ENCODE results near the gene FYB1.
A peak's percentile ranks its signal among the peaks of the same experiment; 100 is the strongest.

The FYB1 gene

DNA sequence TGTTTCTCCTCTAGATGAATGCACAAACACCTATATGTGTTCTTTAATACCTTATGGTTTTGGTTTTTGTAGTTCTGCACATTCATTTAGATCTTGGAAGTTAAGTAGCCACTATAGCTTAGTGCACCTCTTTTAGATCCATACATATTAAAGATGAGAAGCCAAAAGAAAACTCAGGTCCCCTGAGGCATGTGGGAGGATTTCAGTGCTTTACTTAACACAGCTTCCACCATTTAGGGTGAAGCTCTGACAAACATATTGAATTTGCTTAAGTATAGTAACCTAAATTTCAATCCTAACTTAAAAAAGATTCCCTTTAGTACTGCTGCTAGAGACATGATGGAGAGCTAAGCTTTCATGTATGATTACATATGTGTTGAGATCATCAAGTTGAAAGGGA, 119.5 kb downstream of the FYB1 start:
- H2AFZ ChIP-seq (ENCODE audit: low read depth, low read length) = no peak overlapping the region
- H3K4ac ChIP-seq (ENCODE audit: low read depth in 1 of 2, low read length in 2 of 2) = no peak overlapping the region
- no peak overlapping the region for H3K4me3 ChIP-seq (ENCODE audit: insufficient read depth in 1 of 2, low read depth in 1 of 2, low read length in 2 of 2)
- no peak overlapping the region for H4K8ac ChIP-seq (ENCODE audit: low read length)
- H4K91ac ChIP-seq (ENCODE audit: low read length) = no peak overlapping the region
- H3K4me1 ChIP-seq (ENCODE audit: control insufficient read depth, insufficient read depth, low read depth, low read length) = peaks cover 8% of the 10 kb centered on the region
- H2AK5ac ChIP-seq (ENCODE audit: low read length, severe bottlenecking) = no peak overlapping the region
- H3K18ac ChIP-seq (ENCODE audit: low read depth in 1 of 2, low read length in 2 of 2) = no peak overlapping the region
- H3K23ac ChIP-seq (ENCODE audit: low read length in 2 of 2) = no peak overlapping the region
- no peak overlapping the region for H3K4me2 ChIP-seq (ENCODE audit: low read length, poor library complexity, severe bottlenecking)
- no peaks in the 10 kb centered on the region for H3K9me3 ChIP-seq (ENCODE audit: control insufficient read depth, low read length)
- H2BK15ac ChIP-seq (ENCODE audit: low read depth, poor library complexity, severe bottlenecking) = no peak overlapping the region
- no peak overlapping the region for H3K9ac ChIP-seq (ENCODE audit: low read length)
- H2BK5ac ChIP-seq (ENCODE audit: low read depth, low read length, poor library complexity, severe bottlenecking) = no peak overlapping the region
- H3K79me1 ChIP-seq (replicated peaks; ENCODE audit: low read length, poor library complexity, severe bottlenecking) = no peaks in the 10 kb centered on the region
- H3K14ac ChIP-seq (ENCODE audit: low read length in 2 of 2) = no peak overlapping the region
- DNase-seq = no peak
- no peaks in the 10 kb centered on the region for H3K36me3 ChIP-seq (ENCODE audit: control insufficient read depth in 1 of 2, insufficient read depth in 2 of 2, low read depth in 1 of 2, low read length in 2 of 2)
- no peak overlapping the region for H3K27ac ChIP-seq (ENCODE audit: low read length, poor library complexity, severe bottlenecking)
- no peak overlapping the region for H2BK12ac ChIP-seq (ENCODE audit: low read length in 2 of 2)
- no peaks in the 10 kb centered on the region for H3K27me3 ChIP-seq (ENCODE audit: control insufficient read depth in 1 of 2, insufficient read depth in 1 of 2, low read length in 2 of 2)
- no peak overlapping the region for H2BK120ac ChIP-seq (ENCODE audit: low read depth, low read length)

DNA sequence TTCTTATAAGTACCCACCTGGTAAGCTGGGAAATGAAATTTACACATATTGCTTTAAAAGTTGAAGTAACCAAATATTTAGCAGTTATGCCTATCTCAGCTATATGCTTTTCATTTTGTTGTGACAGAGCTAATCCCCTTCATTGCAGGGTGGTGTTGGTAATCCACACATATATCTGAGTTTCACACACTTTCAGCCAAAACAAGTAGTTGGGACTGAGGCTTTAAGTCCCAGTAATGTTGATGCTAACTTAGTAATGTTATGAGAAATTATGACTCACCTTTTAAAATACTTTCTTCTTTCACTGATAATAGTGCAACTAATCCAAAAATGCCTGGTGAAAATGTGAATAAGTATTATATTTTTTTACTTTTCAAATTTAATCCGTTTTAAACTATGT, 126.0 kb downstream of the FYB1 start:
- no peak overlapping the region for H3K4ac ChIP-seq (ENCODE audit: low read depth in 1 of 2, low read length in 2 of 2)
- no peaks in the 10 kb centered on the region for H3K27me3 ChIP-seq (ENCODE audit: control insufficient read depth in 1 of 2, insufficient read depth in 1 of 2, low read length in 2 of 2)
- no peaks in the 10 kb centered on the region for H3K36me3 ChIP-seq (ENCODE audit: control insufficient read depth in 1 of 2, insufficient read depth in 2 of 2, low read depth in 1 of 2, low read length in 2 of 2)
- H2BK12ac ChIP-seq (ENCODE audit: low read length in 2 of 2) = no peak overlapping the region
- peak overlapping the region; percentile 75 for H3K27ac ChIP-seq (ENCODE audit: low read length, poor library complexity, severe bottlenecking)
- H3K79me1 ChIP-seq (replicated peaks; ENCODE audit: low read length, poor library complexity, severe bottlenecking) = no peaks in the 10 kb centered on the region
- no peak overlapping the region for H2AK5ac ChIP-seq (ENCODE audit: low read length, severe bottlenecking)
- no peak overlapping the region for H3K9ac ChIP-seq (ENCODE audit: low read length)
- no peak overlapping the region for H2AFZ ChIP-seq (ENCODE audit: low read depth, low read length)
- no peak overlapping the region for H3K18ac ChIP-seq (ENCODE audit: low read depth in 1 of 2, low read length in 2 of 2)
- no peak overlapping the region for H4K8ac ChIP-seq (ENCODE audit: low read length)
- no peak overlapping the region for H2BK5ac ChIP-seq (ENCODE audit: low read depth, low read length, poor library complexity, severe bottlenecking)
- H4K91ac ChIP-seq (ENCODE audit: low read length) = no peak overlapping the region
- H3K4me1 ChIP-seq (ENCODE audit: control insufficient read depth, insufficient read depth, low read depth, low read length) = no peaks in the 10 kb centered on the region
- no peak overlapping the region for H3K23ac ChIP-seq (ENCODE audit: low read length in 2 of 2)
- H2BK120ac ChIP-seq (ENCODE audit: low read depth, low read length) = no peak overlapping the region
- H3K14ac ChIP-seq (ENCODE audit: low read length in 2 of 2) = no peak overlapping the region
- peak; percentile 37 for DNase-seq
- no peak overlapping the region for H2BK15ac ChIP-seq (ENCODE audit: low read depth, poor library complexity, severe bottlenecking)
- no CpG with 5 or more reads among the region's 1 CpG for WGBS
- no peak overlapping the region for H3K4me3 ChIP-seq (ENCODE audit: insufficient read depth in 1 of 2, low read depth in 1 of 2, low read length in 2 of 2)
- H3K9me3 ChIP-seq (ENCODE audit: control insufficient read depth, low read length) = peaks cover 8% of the 10 kb centered on the region
- H3K4me2 ChIP-seq (ENCODE audit: low read length, poor library complexity, severe bottlenecking) = no peak overlapping the region

DNA sequence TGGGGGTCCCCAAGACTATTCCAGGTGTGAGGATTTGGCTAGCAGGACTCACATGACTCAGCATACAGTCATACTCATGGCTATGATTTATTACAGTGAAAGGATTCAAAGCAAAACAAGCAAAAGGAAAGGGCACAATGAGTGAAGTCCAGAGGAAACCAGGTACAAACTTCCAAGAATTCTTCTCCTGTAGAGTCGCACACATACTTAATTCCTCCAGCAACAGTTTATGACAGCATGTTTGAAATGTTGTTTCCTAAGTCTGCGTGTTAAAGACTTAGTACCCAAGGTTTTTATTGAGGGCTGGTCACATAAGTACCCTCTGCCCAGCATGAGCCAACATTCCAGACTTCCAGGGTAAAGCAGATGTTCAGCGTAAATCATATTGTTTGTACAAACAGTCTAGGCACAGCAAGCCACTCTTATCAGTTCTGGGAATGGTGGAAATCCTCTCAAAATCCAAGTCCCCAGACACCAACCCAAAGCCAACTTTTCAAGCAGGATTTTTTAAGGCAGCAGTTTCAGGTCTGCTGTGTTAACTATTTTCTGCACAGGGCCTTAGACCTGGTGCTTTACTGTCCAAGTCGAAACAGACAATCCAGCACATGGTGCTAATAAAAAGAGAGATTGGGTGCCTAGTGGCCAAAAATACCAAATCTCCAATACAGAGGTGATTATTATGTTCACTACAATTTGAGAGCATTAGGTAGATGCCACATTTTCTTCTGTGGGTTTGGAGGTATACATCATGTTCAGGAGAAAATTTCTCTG, 126.6 kb downstream of the FYB1 start:
- H3K27ac ChIP-seq (ENCODE audit: low read length, poor library complexity, severe bottlenecking) = peak overlapping the region; percentile 75
- no peak overlapping the region for H2BK5ac ChIP-seq (ENCODE audit: low read depth, low read length, poor library complexity, severe bottlenecking)
- H3K14ac ChIP-seq (ENCODE audit: low read length in 2 of 2) = no peak overlapping the region
- no peak overlapping the region for H3K9ac ChIP-seq (ENCODE audit: low read length)
- H2AFZ ChIP-seq (ENCODE audit: low read depth, low read length) = no peak overlapping the region
- H2BK12ac ChIP-seq (ENCODE audit: low read length in 2 of 2) = peak overlapping the region in 1 of 2 experiments; percentile 66
- H4K91ac ChIP-seq (ENCODE audit: low read length) = no peak overlapping the region
- H2BK15ac ChIP-seq (ENCODE audit: low read depth, poor library complexity, severe bottlenecking) = peak overlapping the region; percentile 80
- H3K4me1 ChIP-seq (ENCODE audit: control insufficient read depth, insufficient read depth, low read depth, low read length) = no peaks in the 10 kb centered on the region
- peak overlapping the region in 1 of 2 experiments; percentile 86 for H3K18ac ChIP-seq (ENCODE audit: low read depth in 1 of 2, low read length in 2 of 2)
- no peak overlapping the region for H3K23ac ChIP-seq (ENCODE audit: low read length in 2 of 2)
- peak overlapping the region; percentile 17 to 35 for H3K4ac ChIP-seq (ENCODE audit: low read depth in 1 of 2, low read length in 2 of 2)
- peak; percentile 67 for DNase-seq
- WGBS = 25% methylated on average over 3 of the region's 4 CpGs
- H3K36me3 ChIP-seq (ENCODE audit: control insufficient read depth in 1 of 2, insufficient read depth in 2 of 2, low read depth in 1 of 2, low read length in 2 of 2) = no peaks in the 10 kb centered on the region
- H4K8ac ChIP-seq (ENCODE audit: low read length) = peak overlapping the region; percentile 41
- H3K79me1 ChIP-seq (replicated peaks; ENCODE audit: low read length, poor library complexity, severe bottlenecking) = no peaks in the 10 kb centered on the region
- H2AK5ac ChIP-seq (ENCODE audit: low read length, severe bottlenecking) = peak overlapping the region; percentile 2
- no peak overlapping the region for H3K4me2 ChIP-seq (ENCODE audit: low read length, poor library complexity, severe bottlenecking)
- H2BK120ac ChIP-seq (ENCODE audit: low read depth, low read length) = peak overlapping the region; percentile 27
- peaks cover 8% of the 10 kb centered on the region for H3K9me3 ChIP-seq (ENCODE audit: control insufficient read depth, low read length)
- H3K27me3 ChIP-seq (ENCODE audit: control insufficient read depth in 1 of 2, insufficient read depth in 1 of 2, low read length in 2 of 2) = no peaks in the 10 kb centered on the region
- H3K4me3 ChIP-seq (ENCODE audit: insufficient read depth in 1 of 2, low read depth in 1 of 2, low read length in 2 of 2) = no peak overlapping the region

DNA sequence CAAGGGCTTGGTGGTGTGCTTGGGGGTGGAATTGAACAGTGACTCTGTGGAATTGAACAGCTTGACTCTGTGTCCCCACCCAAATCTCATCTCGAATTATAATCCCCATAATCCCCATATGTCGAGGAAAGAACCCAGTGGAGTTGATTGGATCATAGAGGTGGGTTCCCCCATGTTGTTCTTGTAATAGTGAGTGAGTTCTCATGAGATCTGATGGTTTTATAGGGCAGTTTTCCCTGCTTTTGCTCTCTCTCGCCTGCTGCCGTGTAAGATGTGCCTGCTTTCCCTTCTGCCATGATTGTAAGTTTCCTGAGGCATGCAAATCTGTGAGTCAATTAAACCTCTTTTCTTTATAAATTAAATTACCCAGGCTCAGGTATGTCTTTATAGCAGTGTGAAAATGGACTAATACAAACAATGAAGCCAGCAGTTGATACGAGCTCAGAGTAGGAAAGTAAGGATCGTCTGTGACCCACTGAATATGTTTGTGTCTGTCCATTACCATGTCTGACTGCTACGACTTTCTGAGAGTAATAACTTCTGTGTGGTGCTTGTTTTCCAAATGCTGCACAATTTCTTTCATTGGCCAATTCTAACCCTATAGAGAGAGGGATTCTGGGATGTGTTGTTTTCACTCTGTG, 127.3 kb downstream of the FYB1 start:
- no peak overlapping the region for H3K23ac ChIP-seq (ENCODE audit: low read length in 2 of 2)
- DNase-seq = no peak
- peaks cover 8% of the 10 kb centered on the region for H3K9me3 ChIP-seq (ENCODE audit: control insufficient read depth, low read length)
- peak overlapping the region in 1 of 2 experiments; percentile 64 for H3K4ac ChIP-seq (ENCODE audit: low read depth in 1 of 2, low read length in 2 of 2)
- no peak overlapping the region for H3K4me2 ChIP-seq (ENCODE audit: low read length, poor library complexity, severe bottlenecking)
- peak overlapping the region in 1 of 2 experiments; percentile 71 for H2BK12ac ChIP-seq (ENCODE audit: low read length in 2 of 2)
- H3K14ac ChIP-seq (ENCODE audit: low read length in 2 of 2) = no peak overlapping the region
- no peaks in the 10 kb centered on the region for H3K4me1 ChIP-seq (ENCODE audit: control insufficient read depth, insufficient read depth, low read depth, low read length)
- peak overlapping the region in 1 of 2 experiments; percentile 86 for H3K18ac ChIP-seq (ENCODE audit: low read depth in 1 of 2, low read length in 2 of 2)
- H4K8ac ChIP-seq (ENCODE audit: low read length) = peak overlapping the region; percentile 41
- H2BK120ac ChIP-seq (ENCODE audit: low read depth, low read length) = peak overlapping the region; percentile 73
- H2AK5ac ChIP-seq (ENCODE audit: low read length, severe bottlenecking) = peak overlapping the region; percentile 90
- H2BK5ac ChIP-seq (ENCODE audit: low read depth, low read length, poor library complexity, severe bottlenecking) = no peak overlapping the region
- H3K27me3 ChIP-seq (ENCODE audit: control insufficient read depth in 1 of 2, insufficient read depth in 1 of 2, low read length in 2 of 2) = no peaks in the 10 kb centered on the region
- no peak overlapping the region for H3K4me3 ChIP-seq (ENCODE audit: insufficient read depth in 1 of 2, low read depth in 1 of 2, low read length in 2 of 2)
- no peaks in the 10 kb centered on the region for H3K36me3 ChIP-seq (ENCODE audit: control insufficient read depth in 1 of 2, insufficient read depth in 2 of 2, low read depth in 1 of 2, low read length in 2 of 2)
- no peak overlapping the region for H2AFZ ChIP-seq (ENCODE audit: low read depth, low read length)
- H3K27ac ChIP-seq (ENCODE audit: low read length, poor library complexity, severe bottlenecking) = peak overlapping the region; percentile 75
- WGBS = 53% methylated on average over 4 of the region's 7 CpGs
- H3K79me1 ChIP-seq (replicated peaks; ENCODE audit: low read length, poor library complexity, severe bottlenecking) = no peaks in the 10 kb centered on the region
- H4K91ac ChIP-seq (ENCODE audit: low read length) = no peak overlapping the region
- H2BK15ac ChIP-seq (ENCODE audit: low read depth, poor library complexity, severe bottlenecking) = no peak overlapping the region
- no peak overlapping the region for H3K9ac ChIP-seq (ENCODE audit: low read length)
